ENCODE data around the gene PSMA6. TPM values are rescaled to one million over a fixed set of nuclear protein-coding genes. Genes with fewer than 3 reads are reported as not detected.

The PSMA6 gene
- total and polyA plus RNA-seq, 2 of the 13 experiments (the other 11 are each of a cell fraction or from before 2014, with no cell fraction given): 525 to 1,109 TPM

GRCh38 chr14:35333797-35334743 lies 41.9 kb downstream of the PSMA6 start (continued):
- TF ChIP-seq ZNF609 (CRISPR knock-in tag; IDR thresholded peaks at IDR 0.05; ENCODE audit: borderline replicate concordance): peak; percentile 51; the same call in 1 of the 2 replicates
- TF ChIP-seq PHF21A (CRISPR knock-in tag; IDR thresholded peaks at IDR 0.05): no peak
- TF ChIP-seq ZXDC (CRISPR knock-in tag; IDR thresholded peaks at IDR 0.05): no peak
- TF ChIP-seq RXRB (CRISPR knock-in tag; IDR thresholded peaks at IDR 0.05; ENCODE audit: borderline replicate concordance): peak; percentile 74; the same call in 1 of the 2 replicates
- TF ChIP-seq ZNF615 (CRISPR knock-in tag; IDR thresholded peaks at IDR 0.05; ENCODE audit: borderline replicate concordance): no peak
- peak; percentile 84; the same call in 1 of the 2 replicates for TF ChIP-seq ZNF512B (CRISPR knock-in tag; IDR thresholded peaks at IDR 0.05; ENCODE audit: borderline replicate concordance)
- peak; percentile 88 for TF ChIP-seq RAD21 (CRISPR knock-in tag; IDR thresholded peaks at IDR 0.05)
- peak; percentile 25; the same call in 1 of the 2 replicates for TF ChIP-seq RARA (CRISPR knock-in tag; IDR thresholded peaks at IDR 0.05)
- TF ChIP-seq ZSCAN25 (CRISPR knock-in tag; IDR thresholded peaks at IDR 0.05): peak; percentile 56; the same call in 1 of the 2 replicates
- no peak; the same call in 1 of the 2 replicates for TF ChIP-seq RFXANK (CRISPR knock-in tag; IDR thresholded peaks at IDR 0.05)
- TF ChIP-seq RFX1 (IDR thresholded peaks at IDR 0.05): no peak
- no peak; the same call in 1 of the 2 replicates for TF ChIP-seq ZNF275 (CRISPR knock-in tag; IDR thresholded peaks at IDR 0.05; ENCODE audit: borderline replicate concordance)
- no peak for TF ChIP-seq DBP (CRISPR knock-in tag; IDR thresholded peaks at IDR 0.05; ENCODE audit: not compliant biosample characterization)
- TF ChIP-seq ZMYM4 (CRISPR knock-in tag; IDR thresholded peaks at IDR 0.05): no peak
- TF ChIP-seq ZNF354B (CRISPR knock-in tag; IDR thresholded peaks at IDR 0.05): peak; percentile 19; the same call in 1 of the 2 replicates
